ENCODE measurements around the gene MRPL12. TPM values are rescaled to one million over a fixed set of nuclear protein-coding genes. Genes with fewer than 3 reads are reported as not detected.

The MRPL12 gene
- total and polyA plus RNA-seq, 2 of the 13 experiments (the other 11 are each of a cell fraction or from before 2014, with no cell fraction given): 39.1 to 94.1 TPM

- FAIRE-seq (no peak), DNase-seq (ENCODE audit: low spot score) (no peak), ATAC-seq (peak; percentile 69)
- no peak overlapping the region for H2AFZ ChIP-seq (ENCODE audit: low read length)
- in situ Hi-C loops (cut with HindIII; ENCODE audit: extremely low pct_ligation_motif_present, low pct_unique_long_range_greater_than_20kb): no loop called here
- 19% methylated on average over 11 of the region's 26 CpGs for WGBS (ENCODE audit: low lambda C conversion rate)
- no peak overlapping the region for H3K27ac ChIP-seq (ENCODE audit: extremely low read length, insufficient read depth, low read length)
- H3K4me2 ChIP-seq (ENCODE audit: low read depth, low read length): peak overlapping the region; percentile 51
- POLR2A ChIA-PET: no interaction called here
- H3K4me3 ChIP-seq (replicated peaks in 1 of 3; ENCODE audit: insufficient read depth in 1 of 3, low read depth in 2 of 3, low read length in 3 of 3): peak overlapping the region in 1 of 3 experiments; percentile 38; a peak in 1 of 6 replicates
- H3K27me3 ChIP-seq (ENCODE audit: control insufficient read depth in 1 of 2, insufficient read depth in 2 of 2, low read length in 2 of 2): peaks cover 2 to 43% of the 10 kb centered on the region in 2 experiments; a peak in 4 of 5 replicates
- H3K4me1 ChIP-seq (ENCODE audit: insufficient read depth, low read length): peaks cover 23% of the 10 kb centered on the region
- no TSS peak for BruUV-seq (replicated peaks)
- H3K36me3 ChIP-seq (replicated peaks in 1 of 2; ENCODE audit: control insufficient read depth in 1 of 2, insufficient read depth in 2 of 2, low read length in 2 of 2): no peaks in the 10 kb centered on the region
- H4K20me1 ChIP-seq (ENCODE audit: insufficient read depth, low read length): no peaks in the 10 kb centered on the region
- H3K79me2 ChIP-seq (ENCODE audit: insufficient read depth, low read length): no peaks in the 10 kb centered on the region
- CTCF ChIA-PET (ENCODE audit: low intra/inter-chr PET ratio, low total read pairs): no interaction called here
- intact Hi-C loops (cut with micrococcal nuclease; ENCODE audit: unreplicated experiment): no loop called here
- H3K9me3 ChIP-seq (ENCODE audit: low read length): no peaks in the 10 kb centered on the region
- no peak overlapping the region for H3K9ac ChIP-seq (ENCODE audit: insufficient read depth, low read depth, low read length)
- TF ChIP-seq, protein P1, sequence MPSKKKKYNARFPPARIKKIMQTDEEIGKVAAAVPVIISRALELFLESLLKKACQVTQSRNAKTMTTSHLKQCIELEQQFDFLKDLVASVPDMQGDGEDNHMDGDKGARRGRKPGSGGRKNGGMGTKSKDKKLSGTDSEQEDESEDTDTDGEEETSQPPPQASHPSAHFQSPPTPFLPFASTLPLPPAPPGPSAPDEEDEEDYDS (CRISPR knock-in tag; IDR thresholded peaks at IDR 0.05): no peak
- TF ChIP-seq ZBTB7B (CRISPR knock-in tag; IDR thresholded peaks at IDR 0.05): 0 out of 2 replicates have a peak, but pooled peaks have one; percentile 16
- TF ChIP-seq SAFB2 (CRISPR knock-in tag; IDR thresholded peaks at IDR 0.05; ENCODE audit: borderline replicate concordance, low read depth): no peak
- no peak for TF ChIP-seq CHCHD3 (CRISPR knock-in tag; IDR thresholded peaks at IDR 0.05)
- peak; percentile 38 for TF ChIP-seq HNRNPLL (IDR thresholded peaks at IDR 0.05; ENCODE audit: low read depth, low read length, poor library complexity, severe bottlenecking)
- TF ChIP-seq, protein P2, sequence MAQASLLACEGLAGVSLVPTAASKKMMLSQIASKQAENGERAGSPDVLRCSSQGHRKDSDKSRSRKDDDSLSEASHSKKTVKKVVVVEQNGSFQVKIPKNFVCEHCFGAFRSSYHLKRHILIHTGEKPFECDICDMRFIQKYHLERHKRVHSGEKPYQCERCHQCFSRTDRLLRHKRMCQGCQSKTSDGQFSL (CRISPR knock-in tag; IDR thresholded peaks at IDR 0.05): peak; percentile 45; the same call in 1 of the 2 replicates
- TF ChIP-seq, protein P3, sequence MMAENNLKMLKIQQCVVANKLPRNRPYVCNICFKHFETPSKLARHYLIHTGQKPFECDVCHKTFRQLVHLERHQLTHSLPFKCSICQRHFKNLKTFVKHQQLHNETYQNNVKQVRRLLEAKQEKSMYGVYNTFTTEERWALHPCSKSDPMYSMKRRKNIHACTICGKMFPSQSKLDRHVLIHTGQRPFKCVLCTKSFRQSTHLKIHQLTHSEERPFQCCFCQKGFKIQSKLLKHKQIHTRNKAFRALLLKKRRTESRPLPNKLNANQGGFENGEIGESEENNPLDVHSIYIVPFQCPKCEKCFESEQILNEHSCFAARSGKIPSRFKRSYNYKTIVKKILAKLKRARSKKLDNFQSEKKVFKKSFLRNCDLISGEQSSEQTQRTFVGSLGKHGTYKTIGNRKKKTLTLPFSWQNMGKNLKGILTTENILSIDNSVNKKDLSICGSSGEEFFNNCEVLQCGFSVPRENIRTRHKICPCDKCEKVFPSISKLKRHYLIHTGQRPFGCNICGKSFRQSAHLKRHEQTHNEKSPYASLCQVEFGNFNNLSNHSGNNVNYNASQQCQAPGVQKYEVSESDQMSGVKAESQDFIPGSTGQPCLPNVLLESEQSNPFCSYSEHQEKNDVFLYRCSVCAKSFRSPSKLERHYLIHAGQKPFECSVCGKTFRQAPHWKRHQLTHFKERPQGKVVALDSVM (CRISPR knock-in tag; IDR thresholded peaks at IDR 0.05): peak; percentile 74; the same call in 1 of the 2 replicates
- peak; percentile 56 for TF ChIP-seq ZNF687 (CRISPR knock-in tag; IDR thresholded peaks at IDR 0.05)
Observed at GRCh38 chr17:81741594-81742452, 38.7 kb downstream of the MRPL12 start.

All from HepG2 (cell line).